Suppressor macrophage (primary cell): ENCODE data around the gene CRTC3.
A peak's percentile ranks its signal among the peaks of the same experiment; 100 is the strongest.
"Not testable (repeated sequence)": the region's sequence is repeated elsewhere in the genome, so short reads cannot be mapped to it uniquely, and the experiment has no call there.

Experiments
- DNase-seq, 4 experiments: peaks; one replicate each; pipeline ENCODE4 v3.0.0-alpha.2; 2020 to 2022

CRTC3 gene

DNA sequence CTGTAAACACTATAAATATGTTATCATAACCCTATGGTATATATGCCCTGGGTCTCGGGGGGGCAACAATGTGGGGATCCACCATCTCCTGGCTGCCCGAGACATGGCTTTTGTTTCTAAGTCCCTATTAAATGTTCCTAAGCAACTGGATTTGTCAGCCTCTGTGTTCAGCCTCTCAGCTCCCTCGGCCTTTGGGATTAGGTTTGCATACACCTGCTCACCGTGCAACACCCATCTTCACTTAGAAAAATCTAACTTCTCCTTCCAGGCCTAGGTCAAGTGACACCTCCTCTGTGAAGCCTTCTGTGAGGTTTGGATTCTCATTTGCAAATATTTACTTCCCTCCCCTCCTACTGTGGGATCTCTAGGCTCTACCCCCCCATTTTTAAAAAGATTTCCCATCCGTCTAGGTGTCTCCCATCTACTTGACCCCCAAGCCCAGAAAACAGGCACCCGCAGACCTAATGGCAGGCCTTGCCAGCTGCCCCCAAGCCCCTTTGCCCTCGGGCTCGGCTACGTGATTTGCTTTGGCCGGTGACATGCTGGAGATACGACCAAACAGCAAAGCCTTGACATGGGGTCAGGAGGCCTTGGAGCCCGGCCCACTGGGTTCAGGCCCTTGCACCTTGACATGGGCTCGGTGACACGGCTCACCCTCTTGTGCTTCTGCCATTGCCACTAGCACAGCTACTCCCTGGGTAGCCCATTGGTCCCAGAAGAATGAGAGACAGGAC lies 121.4 kb downstream of the CRTC3 start:
- no peak for DNase-seq

- peak; percentile 55 to 64 (median 63) for DNase-seq
Observed at GRCh38 chr15:90654233-90655136, 124.8 kb downstream of the CRTC3 start.

DNA sequence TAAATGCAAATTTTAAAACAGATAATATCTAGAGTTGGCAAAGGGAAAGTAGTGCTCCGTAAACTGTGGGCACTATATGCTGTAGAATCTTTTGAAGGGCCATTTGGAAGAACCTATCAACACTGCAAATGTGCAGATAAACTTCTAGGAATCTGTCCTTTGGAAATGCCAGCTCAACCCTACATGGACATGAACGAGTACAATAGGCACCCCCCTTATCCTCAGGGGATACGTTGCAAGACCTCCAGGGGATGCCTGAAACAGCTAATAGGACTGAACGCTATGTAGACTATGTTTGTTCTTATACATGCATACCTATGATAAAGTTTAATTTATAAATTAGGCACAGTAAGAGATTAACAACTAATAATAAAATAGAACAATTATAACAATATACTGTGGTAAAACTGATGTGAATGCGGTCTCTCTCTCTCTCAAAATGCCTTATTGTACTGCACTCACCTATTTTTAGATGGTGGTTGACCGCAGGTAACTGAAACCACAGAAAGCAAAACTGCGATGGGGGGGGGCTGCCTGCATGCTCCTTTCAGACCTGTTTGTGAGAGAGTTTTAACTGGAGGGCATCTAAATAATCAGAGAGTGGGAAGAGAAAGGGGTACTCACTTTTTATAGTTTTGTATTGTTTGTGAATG lies 127.9 kb downstream of the CRTC3 start:
- not testable (repeated sequence) for DNase-seq

- no peak for DNase-seq
Observed at GRCh38 chr15:90659481-90659880, 129.8 kb downstream of the CRTC3 start.

GRCh38 chr15:90660195-90660998 lies 130.7 kb downstream of the CRTC3 start:
- peak; percentile 96 to 99 (median 96) for DNase-seq

DNA sequence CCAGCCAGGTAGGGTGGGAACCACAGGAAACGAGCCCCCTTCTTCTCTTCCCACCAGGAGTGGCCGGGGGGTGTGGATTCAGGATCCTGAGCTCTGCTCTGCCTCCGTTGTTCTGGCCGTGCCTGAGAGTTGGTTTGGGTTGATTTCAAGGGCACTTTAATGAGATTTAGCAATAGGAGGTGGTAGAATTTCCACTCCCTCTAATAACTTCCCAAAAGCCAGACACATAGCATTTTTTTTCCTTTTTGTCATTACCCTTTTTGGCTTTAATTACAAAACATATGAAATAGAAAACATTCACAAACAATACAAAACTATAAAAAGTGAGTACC lies 131.2 kb downstream of the CRTC3 start:
- not testable (repeated sequence) for DNase-seq

- not testable (repeated sequence) for DNase-seq
Observed at GRCh38 chr15:90664081-90664461, 134.3 kb downstream of the CRTC3 start.

- DNase-seq = peak; percentile 27 to 74 (median 52)
Observed at GRCh38 chr15:90664650-90665287, 135.0 kb downstream of the CRTC3 start.

DNA sequence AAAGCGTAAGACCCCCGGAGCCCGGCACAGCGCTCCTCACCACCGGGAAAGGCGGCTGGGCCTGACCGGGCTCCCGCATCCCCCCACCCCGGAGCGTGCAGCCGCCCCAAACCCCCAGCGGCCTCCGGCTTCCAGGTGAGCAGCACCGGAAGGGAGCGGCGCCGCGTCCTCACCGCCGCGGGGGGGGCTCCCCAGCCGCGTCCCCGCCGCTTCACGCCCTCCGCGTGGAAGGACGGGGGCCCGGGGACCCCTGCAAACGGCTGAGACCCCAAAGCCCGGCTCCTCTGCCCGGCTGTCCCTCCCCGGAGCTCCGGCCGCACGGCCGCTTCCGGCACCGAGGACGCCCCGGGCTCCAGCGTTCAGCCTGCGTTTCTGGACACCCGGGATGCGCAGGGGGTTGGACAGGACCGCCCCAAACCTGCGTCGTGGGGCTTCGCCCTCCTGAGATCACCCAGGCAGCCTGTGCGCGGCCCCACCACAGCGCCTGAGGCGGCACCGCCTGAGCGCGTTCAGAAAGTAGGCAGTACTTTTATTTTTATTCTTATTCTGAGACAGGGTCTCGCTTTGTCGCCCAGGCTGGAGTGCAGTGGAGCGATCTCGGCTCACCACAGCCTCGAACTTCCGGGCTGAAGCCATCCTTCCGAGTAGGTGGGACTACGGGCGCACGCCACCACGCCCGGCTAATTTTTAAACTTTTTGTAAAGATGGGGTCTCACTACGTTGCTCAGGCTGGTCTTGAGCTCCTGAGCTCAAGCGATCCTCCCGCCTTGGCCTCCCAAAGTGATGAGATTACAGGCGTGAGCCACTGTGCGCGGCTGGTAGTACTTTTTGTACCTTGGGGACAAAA lies 135.8 kb downstream of the CRTC3 start:
- DNase-seq = peak; percentile 77 to 91 (median 83)

GRCh38 chr15:90666135-90666909 lies 136.6 kb downstream of the CRTC3 start:
- DNase-seq = no peak

DNA sequence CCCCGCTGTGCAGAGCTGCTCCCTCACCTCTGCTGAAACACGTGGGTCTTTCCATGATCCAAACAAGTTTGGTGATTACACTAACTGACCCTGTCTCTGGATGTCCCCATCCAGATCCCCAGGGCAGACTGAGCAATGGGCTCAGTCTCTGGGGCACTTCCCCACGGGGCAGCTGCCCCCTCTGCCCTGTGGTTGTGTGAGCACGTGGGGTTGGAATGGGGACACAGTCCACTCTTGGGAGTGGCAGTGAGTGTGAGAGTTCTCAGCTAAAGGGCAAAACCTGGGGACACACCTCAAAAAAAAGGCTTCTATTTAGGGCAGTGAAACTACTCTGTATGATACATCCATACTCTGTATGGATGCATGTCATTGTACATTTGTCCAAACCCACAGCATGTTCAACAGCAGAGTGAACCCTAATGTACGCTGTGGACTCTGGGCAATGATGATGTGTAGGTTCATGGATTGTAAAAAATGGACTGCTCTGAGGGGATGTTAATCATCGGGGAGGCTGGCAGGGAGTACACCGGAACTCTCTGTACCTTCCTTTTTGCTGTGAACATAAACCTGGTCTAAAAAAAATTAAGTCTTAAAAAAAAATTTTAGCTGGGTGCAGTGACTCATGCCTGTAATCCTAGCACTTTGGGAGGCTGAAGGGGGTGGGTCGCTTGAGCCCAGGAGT lies 137.5 kb downstream of the CRTC3 start:
- DNase-seq = no peak

GRCh38 chr15:90667755-90668345 lies 138.1 kb downstream of the CRTC3 start:
- not testable (repeated sequence) for DNase-seq

DNA sequence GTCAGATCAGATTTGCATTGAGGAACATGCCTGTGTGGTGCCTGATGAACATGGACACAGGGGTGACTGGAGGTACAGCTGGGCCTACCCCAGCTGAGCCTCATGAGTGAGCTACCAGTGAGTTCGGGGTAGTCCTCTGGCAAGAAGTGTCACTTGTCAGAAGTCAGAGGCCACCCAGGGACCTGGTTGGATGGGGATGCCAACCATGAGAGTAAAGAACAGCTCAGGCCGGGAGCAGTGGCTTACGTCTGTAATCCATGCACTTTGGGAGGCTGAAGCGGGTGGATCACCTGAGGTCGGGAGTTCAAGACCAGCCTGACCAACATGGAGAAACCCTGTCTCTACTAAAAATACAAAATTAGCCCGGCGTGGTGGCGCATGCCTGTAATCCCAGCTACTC lies 140.9 kb downstream of the CRTC3 start:
- DNase-seq = not testable (repeated sequence)

DNA sequence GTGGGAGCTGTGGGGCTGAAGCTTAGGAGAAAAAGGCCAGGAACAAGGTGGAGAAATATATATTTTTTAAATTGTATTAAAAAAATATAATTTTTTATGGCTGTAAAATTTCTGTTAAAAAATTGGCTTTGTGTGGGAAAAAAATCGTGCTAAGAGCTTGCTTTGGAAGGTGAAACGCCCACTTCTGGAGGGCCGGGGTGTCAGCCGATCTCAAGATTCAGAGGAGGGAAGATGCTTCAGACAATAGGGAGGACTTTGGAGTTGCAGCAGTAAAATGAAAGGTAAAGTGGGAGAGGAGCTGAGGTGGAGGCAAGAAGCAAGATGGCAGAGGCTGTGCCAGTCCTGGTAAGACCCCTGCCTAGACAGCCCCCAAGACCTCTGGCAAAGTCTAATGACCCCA lies 141.5 kb downstream of the CRTC3 start:
- no peak for DNase-seq

GRCh38 chr15:90673357-90673756 lies 143.6 kb downstream of the CRTC3 start:
- DNase-seq = not testable (repeated sequence)

DNA sequence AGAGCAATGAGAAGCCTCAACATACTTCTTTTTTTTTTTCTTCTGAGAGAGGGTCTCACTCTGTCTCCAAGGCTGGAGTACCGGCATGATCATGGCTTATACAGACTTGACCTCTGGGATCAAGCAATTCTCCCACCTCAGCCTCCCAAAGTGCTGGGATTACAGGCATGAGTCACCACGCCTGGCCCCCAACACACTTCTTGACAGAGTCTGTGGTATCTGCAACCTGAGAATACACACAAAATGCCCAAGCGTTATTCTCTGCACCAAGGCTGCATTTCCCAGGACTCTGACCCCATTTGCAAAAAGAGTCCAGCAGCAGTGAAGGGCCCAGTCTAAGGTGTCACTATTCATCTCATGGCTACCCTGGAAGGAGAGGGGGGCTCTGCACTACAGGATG lies 144.8 kb downstream of the CRTC3 start:
- DNase-seq = no peak

DNA sequence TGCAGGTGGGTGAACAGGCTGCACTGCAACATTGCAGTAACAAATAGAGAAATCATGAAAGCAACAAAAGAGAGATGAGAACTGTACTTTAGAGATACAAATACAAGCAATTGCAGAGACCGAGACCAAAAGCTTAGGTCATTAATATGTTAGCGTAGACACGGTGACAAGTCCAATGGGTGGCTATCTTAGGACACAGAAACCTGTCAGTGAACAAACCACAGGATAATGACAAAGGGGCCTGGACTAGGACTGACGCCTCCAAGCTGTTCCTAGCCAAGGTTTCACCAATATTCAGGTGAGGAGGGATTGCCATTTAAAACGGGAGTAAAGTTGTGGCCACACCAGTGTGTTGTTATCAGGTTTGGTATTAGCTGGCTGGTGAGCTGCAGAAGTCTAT lies 145.7 kb downstream of the CRTC3 start:
- DNase-seq = no peak

- no peak for DNase-seq
Observed at GRCh38 chr15:90677807-90678790, 148.4 kb downstream of the CRTC3 start.
